ENCODE measurements around the gene MYLK3. TPM values are rescaled to one million over a fixed set of nuclear protein-coding genes. Genes with fewer than 3 reads are reported as not detected.

The MYLK3 gene
- total and polyA plus RNA-seq, 4 donors: 0.20 to 0.78 (median 0.58) TPM

DNA sequence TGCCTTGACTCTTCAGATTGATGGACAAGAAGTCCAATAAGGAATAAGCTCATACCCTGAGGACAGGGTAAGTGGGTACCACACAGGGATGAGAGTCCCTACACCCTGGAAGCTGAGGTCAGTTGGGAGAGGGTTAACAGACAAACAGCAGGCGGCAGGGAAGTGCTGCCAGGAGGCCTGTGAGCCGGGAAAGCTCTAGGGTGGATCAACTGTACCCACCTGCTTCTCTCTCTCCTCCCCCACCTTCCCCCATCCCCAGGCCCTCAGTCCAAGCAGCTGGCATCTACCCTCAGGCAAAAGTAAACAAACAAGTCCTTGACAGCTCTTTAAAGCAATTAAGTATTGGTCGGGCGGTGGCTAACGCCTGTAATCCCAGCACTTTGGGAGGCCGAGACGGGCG, 20.7 kb upstream of the MYLK3 start:
- ATAC-seq (ENCODE audit: low FRiP score) (no peak), DNase-seq (no peak)
- Histone ChIP-seq H3K36me3 (ENCODE audit: control insufficient read depth in 1 of 2, insufficient read depth in 2 of 2, low read length in 1 of 2) (no peaks in the 10 kb centered on the region), H3K4me1 (ENCODE audit: control insufficient read depth in 1 of 2, insufficient read depth in 2 of 2, low read length in 2 of 2) (no peaks in the 10 kb centered on the region), H3K27me3 (ENCODE audit: control insufficient read depth in 1 of 2, insufficient read depth in 2 of 2, low read length in 1 of 2) (no peaks in the 10 kb centered on the region), H3K9me3 (ENCODE audit: control insufficient read depth, low read length) (peaks cover 1% of the 10 kb centered on the region), H3K4me3 (ENCODE audit: low read length in 2 of 2) (no peak overlapping the region), H3K27ac (ENCODE audit: low read depth in 1 of 2, low read length in 2 of 2) (no peak overlapping the region)
- 87% methylated on average over 8 of the region's 8 CpGs for WGBS, 2 donors
- intact Hi-C loops (cut with DNase I): no loop called here

DNA sequence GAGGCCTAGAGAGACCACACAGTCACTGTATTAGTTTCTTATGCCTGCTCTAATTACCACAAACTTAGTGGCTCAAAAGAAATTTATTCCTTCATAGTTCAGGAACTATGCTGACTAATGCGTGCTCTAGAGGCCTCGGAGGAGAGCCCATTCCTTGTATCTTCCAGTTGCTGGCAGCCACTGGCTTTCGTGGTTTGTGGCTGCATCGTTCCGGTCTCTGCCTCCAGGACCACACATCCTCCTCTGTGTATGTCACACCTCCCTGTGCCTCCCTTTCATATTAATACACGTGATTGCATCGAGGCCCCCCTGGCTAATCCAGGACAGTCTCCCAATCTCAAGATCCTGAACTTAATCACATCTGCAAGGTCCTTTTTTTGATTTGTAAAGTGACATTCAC, 16.9 kb upstream of the MYLK3 start:
- Histone ChIP-seq H3K36me3 (ENCODE audit: control insufficient read depth in 1 of 2, insufficient read depth in 2 of 2, low read length in 1 of 2) (no peaks in the 10 kb centered on the region), H3K9me3 (ENCODE audit: control insufficient read depth, low read length) (peaks cover 1% of the 10 kb centered on the region), H3K4me3 (ENCODE audit: low read length in 2 of 2) (no peak overlapping the region), H3K4me1 (ENCODE audit: control insufficient read depth in 1 of 2, insufficient read depth in 2 of 2, low read length in 2 of 2) (no peaks in the 10 kb centered on the region), H3K27ac (ENCODE audit: low read depth in 1 of 2, low read length in 2 of 2) (no peak overlapping the region), H3K27me3 (ENCODE audit: control insufficient read depth in 1 of 2, insufficient read depth in 2 of 2, low read length in 1 of 2) (no peaks in the 10 kb centered on the region)
- intact Hi-C loops (cut with DNase I): no loop called here
- 92 to 94% methylated on average over 7 of the region's 7 CpGs for WGBS, 2 donors
- ATAC-seq (ENCODE audit: low FRiP score) (no peak), DNase-seq (no peak)

DNA sequence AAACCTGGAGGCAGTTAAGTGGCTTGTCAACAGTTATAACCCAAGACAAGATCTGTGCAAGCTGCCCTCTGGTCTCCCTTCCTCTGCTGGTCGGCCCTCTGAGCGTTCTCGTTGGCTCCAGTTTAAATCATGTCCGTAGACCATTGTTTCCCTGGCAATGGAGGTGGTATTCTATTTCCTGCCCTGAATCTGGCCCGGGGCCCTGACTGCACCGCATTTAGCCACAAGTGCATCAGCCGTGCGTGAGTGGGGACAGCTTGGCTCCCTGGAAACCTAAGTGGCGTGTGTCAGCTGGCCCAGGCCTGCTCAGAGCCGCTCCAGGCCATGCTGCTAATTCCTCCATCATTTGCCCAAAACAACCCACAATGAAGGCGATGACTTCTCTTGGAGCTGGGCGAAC, 15.0 kb upstream of the MYLK3 start:
- intact Hi-C loops (cut with DNase I): no loop called here
- 26% methylated on average over 12 of the region's 12 CpGs for WGBS, 2 donors

DNA sequence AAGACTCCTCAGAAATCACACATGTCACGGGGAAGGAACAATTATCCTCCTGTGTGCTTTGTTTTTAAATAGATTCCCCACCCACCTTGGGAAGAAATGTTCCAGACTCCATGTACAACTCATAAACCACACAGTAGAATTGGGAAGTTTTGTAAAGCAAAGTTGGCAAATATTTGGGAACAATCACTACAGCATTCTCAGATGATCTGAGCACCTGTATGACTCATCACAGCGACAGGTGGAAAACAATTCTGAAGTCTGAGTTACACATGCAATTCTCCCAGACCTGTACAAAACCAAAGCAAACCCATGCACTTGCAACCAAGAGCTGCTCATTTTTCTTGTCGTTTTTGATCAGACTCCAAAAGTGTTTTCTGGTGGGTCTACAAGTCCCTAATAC, 14.4 kb upstream of the MYLK3 start:
- intact Hi-C loops (cut with DNase I): no loop called here
- H3K4me3 ChIP-seq (ENCODE audit: low read length in 2 of 2): no peak overlapping the region
- H3K36me3 ChIP-seq (ENCODE audit: control insufficient read depth in 1 of 2, insufficient read depth in 2 of 2, low read length in 1 of 2): no peaks in the 10 kb centered on the region
- H3K27me3 ChIP-seq (ENCODE audit: control insufficient read depth in 1 of 2, insufficient read depth in 2 of 2, low read length in 1 of 2): no peaks in the 10 kb centered on the region
- WGBS, 2 donors: 83 to 88% methylated on average over 3 of the region's 3 CpGs
- H3K4me1 ChIP-seq (ENCODE audit: control insufficient read depth in 1 of 2, insufficient read depth in 2 of 2, low read length in 2 of 2): no peaks in the 10 kb centered on the region
- peaks cover 1% of the 10 kb centered on the region for H3K9me3 ChIP-seq (ENCODE audit: control insufficient read depth, low read length)
- ATAC-seq (ENCODE audit: low FRiP score): no peak
- DNase-seq: no peak
- no peak overlapping the region for H3K27ac ChIP-seq (ENCODE audit: low read depth in 1 of 2, low read length in 2 of 2)

More for the DNA sequence above, 15.0 kb upstream of the MYLK3 start:
- DNase-seq (no peak), ATAC-seq (ENCODE audit: low FRiP score) (no peak)
- no peaks in the 10 kb centered on the region for H3K27me3 ChIP-seq (ENCODE audit: control insufficient read depth in 1 of 2, insufficient read depth in 2 of 2, low read length in 1 of 2)
- H3K27ac ChIP-seq (ENCODE audit: low read depth in 1 of 2, low read length in 2 of 2): no peak overlapping the region
- H3K9me3 ChIP-seq (ENCODE audit: control insufficient read depth, low read length): peaks cover 1% of the 10 kb centered on the region
- no peaks in the 10 kb centered on the region for H3K4me1 ChIP-seq (ENCODE audit: control insufficient read depth in 1 of 2, insufficient read depth in 2 of 2, low read length in 2 of 2)
- H3K36me3 ChIP-seq (ENCODE audit: control insufficient read depth in 1 of 2, insufficient read depth in 2 of 2, low read length in 1 of 2): no peaks in the 10 kb centered on the region
- H3K4me3 ChIP-seq (ENCODE audit: low read length in 2 of 2): no peak overlapping the region

DNA sequence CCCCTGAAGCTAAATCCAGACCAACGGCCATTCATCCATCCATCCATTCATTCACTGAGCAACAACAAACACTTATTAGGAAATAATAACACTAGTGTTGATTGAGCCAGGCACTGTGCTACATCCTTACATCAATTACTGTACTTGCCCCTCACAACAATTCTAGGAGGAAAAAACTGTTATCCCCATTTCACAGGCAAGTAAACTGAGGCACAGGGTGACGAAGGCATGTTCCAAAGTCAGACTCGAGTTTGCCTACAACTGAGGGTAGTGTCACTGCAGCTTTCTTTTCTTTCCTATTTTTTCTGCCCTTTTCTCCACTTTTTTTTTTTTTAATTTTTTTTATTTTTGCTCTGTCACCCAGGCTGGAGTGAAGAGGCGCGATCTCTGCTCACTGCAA, 11.2 kb upstream of the MYLK3 start:
- whole genome bisulfite sequencing, 2 donors: 86 to 88% methylated on average over 5 of the region's 5 CpGs
- intact Hi-C loops (cut with DNase I): no loop called here
- no peaks in the 10 kb centered on the region for H3K27me3 ChIP-seq (ENCODE audit: control insufficient read depth in 1 of 2, insufficient read depth in 2 of 2, low read length in 1 of 2)
- H3K4me3 ChIP-seq (ENCODE audit: low read length in 2 of 2): no peak overlapping the region
- H3K9me3 ChIP-seq (ENCODE audit: control insufficient read depth, low read length): no peaks in the 10 kb centered on the region
- no peaks in the 10 kb centered on the region for H3K4me1 ChIP-seq (ENCODE audit: control insufficient read depth in 1 of 2, insufficient read depth in 2 of 2, low read length in 2 of 2)
- DNase-seq (no peak), ATAC-seq (ENCODE audit: low FRiP score) (no peak)
- H3K36me3 ChIP-seq (ENCODE audit: control insufficient read depth in 1 of 2, insufficient read depth in 2 of 2, low read length in 1 of 2): no peaks in the 10 kb centered on the region
- no peak overlapping the region for H3K27ac ChIP-seq (ENCODE audit: low read depth in 1 of 2, low read length in 2 of 2)

DNA sequence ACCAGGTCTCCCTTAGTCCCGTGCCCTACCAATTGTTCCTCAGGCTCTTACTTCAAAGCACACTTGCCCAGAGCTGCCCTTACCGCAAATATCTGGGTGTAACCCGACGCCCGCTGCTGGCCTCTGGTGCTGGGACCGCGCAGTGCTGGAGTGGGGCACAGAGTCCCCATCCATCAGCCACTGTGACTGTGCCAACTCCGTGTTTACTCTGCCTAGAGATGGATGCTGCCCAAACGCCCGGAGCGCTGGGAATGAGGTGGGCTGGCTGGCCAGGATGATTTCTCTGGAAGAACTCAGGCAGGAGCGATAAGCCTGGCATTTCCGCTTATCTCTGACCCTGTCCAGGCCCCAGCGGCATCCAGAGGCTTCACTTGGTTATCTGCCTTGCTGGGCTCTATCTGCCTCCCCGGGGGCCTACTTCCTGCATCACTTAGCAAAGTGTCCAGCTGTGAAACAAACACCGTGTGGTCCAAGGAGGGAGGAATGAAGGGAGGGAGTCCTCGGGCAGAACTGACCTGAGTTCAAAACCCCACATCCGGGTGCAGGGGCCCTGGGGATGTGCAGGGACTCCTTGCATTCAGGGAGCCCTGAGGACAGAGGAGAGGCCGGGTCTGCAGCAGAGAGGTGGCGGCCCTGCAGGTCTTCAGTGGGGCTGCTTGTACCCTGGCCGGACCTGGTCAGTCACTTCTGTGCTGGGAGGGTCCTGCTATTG, 9.4 kb upstream of the MYLK3 start:
- Histone ChIP-seq H3K27ac (ENCODE audit: low read depth in 1 of 2, low read length in 2 of 2) (no peak overlapping the region), H3K27me3 (ENCODE audit: control insufficient read depth in 1 of 2, insufficient read depth in 2 of 2, low read length in 1 of 2) (no peaks in the 10 kb centered on the region), H3K36me3 (ENCODE audit: control insufficient read depth in 1 of 2, insufficient read depth in 2 of 2, low read length in 1 of 2) (no peaks in the 10 kb centered on the region), H3K4me3 (ENCODE audit: low read length in 2 of 2) (no peak overlapping the region), H3K4me1 (ENCODE audit: control insufficient read depth in 1 of 2, insufficient read depth in 2 of 2, low read length in 2 of 2) (no peaks in the 10 kb centered on the region), H3K9me3 (ENCODE audit: control insufficient read depth, low read length) (no peaks in the 10 kb centered on the region)
- WGBS, 2 donors: 11 to 13% methylated on average over 21 of the region's 21 CpGs
- ATAC-seq (ENCODE audit: low FRiP score) (peak; percentile 47), DNase-seq (no peak)
- intact Hi-C loops (cut with DNase I): no loop called here

DNA sequence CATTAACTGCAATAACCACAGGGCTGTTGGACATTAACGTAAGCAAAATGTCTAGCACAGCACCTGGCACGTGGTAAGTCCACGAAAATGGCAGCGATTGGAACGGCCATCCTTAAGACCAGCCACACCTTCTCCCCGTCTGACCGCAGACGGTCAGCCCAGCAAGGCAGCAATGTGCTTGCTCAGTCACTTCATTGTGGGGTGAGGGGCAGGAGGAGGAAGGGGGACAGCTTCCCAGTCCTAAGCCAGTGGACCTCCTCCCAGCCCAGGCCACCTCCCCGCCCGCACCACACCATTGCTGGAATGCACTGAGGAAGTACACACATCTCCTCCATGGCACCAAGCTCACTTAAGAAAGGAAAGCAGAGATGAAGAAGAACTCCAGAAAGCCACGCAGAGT, 8.6 kb upstream of the MYLK3 start:
- no peaks in the 10 kb centered on the region for H3K36me3 ChIP-seq (ENCODE audit: control insufficient read depth in 1 of 2, insufficient read depth in 2 of 2, low read length in 1 of 2)
- H3K9me3 ChIP-seq (ENCODE audit: control insufficient read depth, low read length): no peaks in the 10 kb centered on the region
- H3K4me1 ChIP-seq (ENCODE audit: control insufficient read depth in 1 of 2, insufficient read depth in 2 of 2, low read length in 2 of 2): no peaks in the 10 kb centered on the region
- intact Hi-C loops (cut with DNase I): no loop called here
- H3K27me3 ChIP-seq (ENCODE audit: control insufficient read depth in 1 of 2, insufficient read depth in 2 of 2, low read length in 1 of 2): no peaks in the 10 kb centered on the region
- no peak overlapping the region for H3K4me3 ChIP-seq (ENCODE audit: low read length in 2 of 2)
- 86 to 89% methylated on average over 11 of the region's 11 CpGs for WGBS, 2 donors
- DNase-seq (no peak), ATAC-seq (ENCODE audit: low FRiP score) (no peak)
- no peak overlapping the region for H3K27ac ChIP-seq (ENCODE audit: low read depth in 1 of 2, low read length in 2 of 2)

DNA sequence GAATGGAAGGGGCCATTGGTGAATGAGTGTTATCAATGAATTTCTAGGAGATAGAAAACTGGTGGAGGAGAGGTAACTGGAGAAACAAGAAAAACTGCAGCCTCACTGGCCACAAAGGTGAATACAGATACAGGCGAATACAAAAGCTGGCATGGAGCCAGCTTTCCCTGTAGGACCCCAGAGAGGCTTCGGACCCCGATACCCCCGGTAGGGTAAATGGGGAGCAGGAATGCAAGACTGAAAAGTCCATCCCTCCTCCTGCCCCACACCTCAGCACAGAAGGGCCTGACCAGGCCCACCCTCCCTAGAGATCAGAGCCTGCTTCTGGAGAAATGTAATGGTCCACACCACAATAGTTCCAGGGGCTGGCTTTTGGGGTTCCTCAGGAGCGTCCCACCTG, 4.9 kb upstream of the MYLK3 start:
- no peak for DNase-seq
- Histone ChIP-seq H3K27ac (ENCODE audit: low read depth in 1 of 2, low read length in 2 of 2) (no peak overlapping the region), H3K36me3 (ENCODE audit: control insufficient read depth in 1 of 2, insufficient read depth in 2 of 2, low read length in 1 of 2) (no peaks in the 10 kb centered on the region), H3K4me1 (ENCODE audit: control insufficient read depth in 1 of 2, insufficient read depth in 2 of 2, low read length in 2 of 2) (no peaks in the 10 kb centered on the region), H3K4me3 (ENCODE audit: low read length in 2 of 2) (no peak overlapping the region), H3K27me3 (ENCODE audit: control insufficient read depth in 1 of 2, insufficient read depth in 2 of 2, low read length in 1 of 2) (no peaks in the 10 kb centered on the region), H3K9me3 (ENCODE audit: control insufficient read depth, low read length) (no peaks in the 10 kb centered on the region)
- intact Hi-C loops (cut with DNase I): no loop called here
- ATAC-seq (ENCODE audit: low FRiP score): no peak
- WGBS, 2 donors: 84 to 86% methylated on average over 5 of the region's 5 CpGs

DNA sequence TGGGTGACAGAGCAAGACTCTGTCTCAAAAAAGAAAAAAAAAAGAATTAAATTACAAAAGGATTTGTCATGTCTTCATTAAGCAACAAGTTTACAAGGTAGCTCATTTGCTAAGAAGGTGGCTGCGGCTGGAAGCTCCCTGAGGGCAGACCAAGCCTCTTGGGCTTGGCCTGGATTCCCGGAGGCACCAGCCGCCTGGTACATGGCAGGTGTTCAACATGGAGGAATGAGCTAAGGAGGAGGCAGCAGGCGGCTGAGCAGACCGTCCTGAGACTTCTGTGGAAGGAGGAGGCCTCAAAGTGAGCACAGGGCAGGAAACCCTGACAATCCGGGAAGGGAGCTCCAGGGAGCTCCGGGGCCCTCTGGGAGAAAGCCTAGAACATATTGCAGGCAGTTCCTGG, 3.2 kb upstream of the MYLK3 start:
- Histone ChIP-seq H3K4me1 (ENCODE audit: control insufficient read depth in 1 of 2, insufficient read depth in 2 of 2, low read length in 2 of 2) (no peaks in the 10 kb centered on the region), H3K27ac (ENCODE audit: low read depth in 1 of 2, low read length in 2 of 2) (no peak overlapping the region), H3K4me3 (ENCODE audit: low read length in 2 of 2) (no peak overlapping the region), H3K36me3 (ENCODE audit: control insufficient read depth in 1 of 2, insufficient read depth in 2 of 2, low read length in 1 of 2) (no peaks in the 10 kb centered on the region), H3K27me3 (ENCODE audit: control insufficient read depth in 1 of 2, insufficient read depth in 2 of 2, low read length in 1 of 2) (no peaks in the 10 kb centered on the region), H3K9me3 (ENCODE audit: control insufficient read depth, low read length) (no peaks in the 10 kb centered on the region)
- ATAC-seq (ENCODE audit: low FRiP score): no peak
- WGBS, 2 donors: 82 to 86% methylated on average over 7 of the region's 7 CpGs
- no peak for DNase-seq
- intact Hi-C loops (cut with DNase I): no loop called here

Measured in aorta (tissue), 5 donors.